Esophagus (tissue), 2 donors: ENCODE results near the gene RBM26. TPM values are rescaled to one million over a fixed set of nuclear protein-coding genes. Genes with fewer than 3 reads are reported as not detected.
A peak's percentile ranks its signal among the peaks of the same experiment; 100 is the strongest.

ENCODE experiments used
- H3K27ac ChIP-seq, 2 donors: one replicate each; pipeline ENCODE4 v1.5.1; 2013; ENCODE audit warnings: low read depth in 2 of 2, mild to moderate bottlenecking in 2 of 2, inconsistent platforms in 1 of 2, low read length in 1 of 2, moderate library complexity in 1 of 2
- H3K27me3 ChIP-seq, 2 donors: one replicate each; pipeline ENCODE4 v1.6.1; 2013; ENCODE audit warnings: low read length in 2 of 2, control low read depth in 1 of 2, mild to moderate bottlenecking in 1 of 2; ENCODE audit not compliant: insufficient read depth in 2 of 2, control insufficient read depth in 1 of 2
- H3K36me3 ChIP-seq, 2 donors: one replicate each; pipeline ENCODE4 v1.6.1; 2013; ENCODE audit warnings: low read length in 1 of 2; ENCODE audit not compliant: control insufficient read depth in 2 of 2, insufficient read depth in 2 of 2
- H3K4me1 ChIP-seq, 2 donors: one replicate each; pipeline ENCODE4 v1.6.1; 2013; ENCODE audit warnings: low read length in 1 of 2; ENCODE audit not compliant: control insufficient read depth in 2 of 2, insufficient read depth in 2 of 2
- H3K4me3 ChIP-seq, 2 donors: one replicate each; pipeline ENCODE4 v1.5.1; 2013; ENCODE audit warnings: low read length in 2 of 2, mild to moderate bottlenecking in 2 of 2, low read depth in 1 of 2, moderate library complexity in 1 of 2
- H3K9me3 ChIP-seq, 2 donors: one replicate each; pipeline ENCODE4 v1.6.1; 2013; ENCODE audit warnings: mild to moderate bottlenecking in 2 of 2, low read depth in 1 of 2, low read length in 1 of 2, moderate library complexity in 1 of 2; ENCODE audit not compliant: control insufficient read depth in 2 of 2, insufficient read depth in 1 of 2
- WGBS, 2 donors: extraction: QIAGEN DNeasy Blood & Tissue Kit; methylation state at CpG; one replicate each; pipeline ENCODE4 v1.1.7; 2013; 5-methylcytosine and 5-hydroxymethylcytosine counted together
- polyA plus RNA-seq, 2 donors: library from polyadenylated mRNA; stranded (reverse); fragments of 200-250 nt; gene quantifications; one replicate each; pipeline ENCODE4 v1.2.3, GENCODE V29; 2013
- donor health status: healthy with polysubstance abuse.
- donor health status: Bipolar disorder and iron deficiency.

RBM26 gene
- polyA plus RNA-seq, 2 donors, result 11.1 to 24.3 TPM

DNA sequence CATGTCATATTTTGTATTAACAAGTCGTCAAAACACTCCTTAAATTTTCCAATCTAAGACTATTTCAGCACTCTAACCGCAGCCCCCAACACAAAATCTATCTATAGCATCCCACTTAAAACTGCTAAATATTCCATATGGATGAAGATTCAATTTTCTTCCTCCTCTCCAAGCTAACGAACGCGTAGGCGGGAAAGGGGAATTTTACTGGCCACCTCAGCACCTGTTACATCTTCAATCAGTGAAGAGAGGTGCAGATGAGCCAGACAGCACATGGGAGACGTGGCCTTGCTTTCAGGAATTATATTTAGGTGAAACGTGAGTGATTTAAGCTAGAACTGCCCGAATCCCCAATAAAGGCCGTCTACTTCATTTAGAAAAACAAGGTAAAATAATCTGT, 1.1 kb downstream of the RBM26 start:
- Histone ChIP-seq H3K27ac (no peak overlapping the region), H3K4me3 (peak overlapping the region; percentile 73 to 98), H3K36me3 (no peaks in the 10 kb centered on the region), H3K4me1 (no peaks in the 10 kb centered on the region), H3K27me3 (no peaks in the 10 kb centered on the region), H3K9me3 (no peaks in the 10 kb centered on the region)
- WGBS, 2 donors, result 1% methylated on average over 10 of the region's 10 CpGs

DNA sequence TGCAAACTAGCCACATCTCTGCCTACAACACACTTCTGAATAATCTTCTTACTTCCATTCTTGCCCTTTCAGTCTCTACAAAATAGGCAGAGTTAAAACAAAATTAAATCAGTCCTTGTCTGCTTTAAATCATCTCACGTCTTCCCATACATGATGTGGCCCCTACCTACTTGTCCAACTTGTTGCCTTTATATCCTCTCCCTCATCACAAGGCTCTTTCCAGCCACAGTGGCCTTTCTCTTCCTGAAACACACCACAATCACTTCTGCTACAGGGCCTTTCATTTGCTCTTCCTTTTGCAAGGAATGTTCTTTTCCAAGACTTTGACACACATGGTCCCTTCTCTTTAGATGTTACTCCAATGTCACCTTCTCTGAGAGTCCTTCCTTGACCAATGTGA, 1.7 kb downstream of the RBM26 start:
- Histone ChIP-seq H3K27me3 (no peaks in the 10 kb centered on the region), H3K4me1 (no peaks in the 10 kb centered on the region), H3K36me3 (no peaks in the 10 kb centered on the region), H3K4me3 (peak overlapping the region in 1 of 2 donors; percentile 98), H3K27ac (no peak overlapping the region), H3K9me3 (no peaks in the 10 kb centered on the region)
- WGBS, 2 donors, result 14 to 16% methylated on average over 1 of the region's 1 CpG

DNA sequence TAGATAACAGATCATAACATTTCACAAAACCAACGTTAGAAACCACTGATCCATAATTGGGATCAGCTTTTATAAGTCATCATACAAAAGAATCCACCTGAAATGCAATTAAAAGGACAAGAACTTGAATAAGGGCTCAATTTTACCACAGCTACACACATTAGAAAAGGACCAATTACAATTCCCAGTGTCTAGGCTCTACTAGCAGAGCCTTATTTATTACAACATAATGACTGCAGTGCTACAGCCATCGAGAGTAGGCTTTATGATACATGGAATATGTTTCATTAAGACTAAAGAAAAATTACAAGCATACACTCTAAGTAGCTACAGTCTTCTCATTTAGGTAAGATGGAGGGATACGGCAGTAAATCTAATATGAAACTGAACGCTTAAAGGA, 2.9 kb downstream of the RBM26 start:
- no peaks in the 10 kb centered on the region for H3K27me3 ChIP-seq
- no peaks in the 10 kb centered on the region for H3K4me1 ChIP-seq
- H3K9me3 ChIP-seq, result no peaks in the 10 kb centered on the region
- H3K36me3 ChIP-seq, result no peaks in the 10 kb centered on the region
- WGBS, 2 donors, result 45 to 51% methylated on average over 4 of the region's 4 CpGs
- H3K27ac ChIP-seq, result no peak overlapping the region
- no peak overlapping the region for H3K4me3 ChIP-seq

DNA sequence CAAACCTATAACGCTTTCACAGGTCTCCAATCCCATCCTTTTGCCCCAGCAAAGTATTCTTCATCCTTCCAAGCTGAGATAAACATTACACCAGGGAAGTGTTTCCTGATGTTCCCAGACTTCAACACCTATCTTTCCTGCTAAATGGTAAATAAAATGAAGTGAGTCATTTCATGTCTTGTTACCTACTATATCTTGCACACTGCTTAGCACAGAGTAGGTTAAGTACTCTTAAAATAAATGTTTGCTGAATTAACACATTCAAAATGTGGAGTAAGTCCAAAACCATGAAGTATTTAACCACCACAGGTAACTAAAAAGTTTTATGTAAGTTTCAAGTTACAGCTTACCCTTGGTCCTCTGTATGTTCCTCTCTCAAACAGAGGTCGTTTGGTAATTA, 3.4 kb downstream of the RBM26 start:
- no peaks in the 10 kb centered on the region for H3K4me1 ChIP-seq
- no peak overlapping the region for H3K27ac ChIP-seq
- no peaks in the 10 kb centered on the region for H3K9me3 ChIP-seq
- WGBS, 2 donors, result 48 to 52% methylated on average over 2 of the region's 2 CpGs
- no peaks in the 10 kb centered on the region for H3K27me3 ChIP-seq
- H3K4me3 ChIP-seq, result no peak overlapping the region
- H3K36me3 ChIP-seq, result no peaks in the 10 kb centered on the region

DNA sequence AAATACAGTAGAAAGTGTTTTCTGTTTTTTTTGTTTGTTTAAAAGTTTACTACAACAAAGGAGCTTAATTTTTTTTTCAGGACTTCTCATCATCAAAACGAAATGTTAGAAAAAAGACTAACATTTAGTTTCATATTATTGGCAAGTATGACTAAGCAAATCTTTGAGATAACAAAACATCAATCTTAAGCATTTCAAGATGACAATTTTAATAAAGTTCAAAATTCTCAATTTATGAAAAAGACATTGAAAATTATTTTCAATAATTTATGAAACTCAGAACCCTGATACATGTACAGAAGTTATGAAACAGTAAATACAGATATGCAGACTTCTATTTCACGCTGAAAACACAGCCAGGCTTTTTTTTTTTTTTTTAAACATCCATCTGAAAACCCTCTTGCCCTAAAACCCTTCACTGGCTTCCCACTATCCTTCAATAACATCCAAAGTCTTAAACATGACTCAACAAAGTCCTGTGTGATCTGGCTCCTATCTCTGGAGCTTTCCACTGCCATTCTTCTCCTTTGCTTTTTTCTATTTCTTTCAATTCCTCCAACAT, 3.9 kb downstream of the RBM26 start:
- H3K27me3 ChIP-seq, result no peaks in the 10 kb centered on the region
- H3K27ac ChIP-seq, result no peak overlapping the region
- 45 to 46% methylated on average over 2 of the region's 2 CpGs for WGBS, 2 donors
- H3K9me3 ChIP-seq, result no peaks in the 10 kb centered on the region
- no peak overlapping the region for H3K4me3 ChIP-seq
- H3K36me3 ChIP-seq, result no peaks in the 10 kb centered on the region
- no peaks in the 10 kb centered on the region for H3K4me1 ChIP-seq

DNA sequence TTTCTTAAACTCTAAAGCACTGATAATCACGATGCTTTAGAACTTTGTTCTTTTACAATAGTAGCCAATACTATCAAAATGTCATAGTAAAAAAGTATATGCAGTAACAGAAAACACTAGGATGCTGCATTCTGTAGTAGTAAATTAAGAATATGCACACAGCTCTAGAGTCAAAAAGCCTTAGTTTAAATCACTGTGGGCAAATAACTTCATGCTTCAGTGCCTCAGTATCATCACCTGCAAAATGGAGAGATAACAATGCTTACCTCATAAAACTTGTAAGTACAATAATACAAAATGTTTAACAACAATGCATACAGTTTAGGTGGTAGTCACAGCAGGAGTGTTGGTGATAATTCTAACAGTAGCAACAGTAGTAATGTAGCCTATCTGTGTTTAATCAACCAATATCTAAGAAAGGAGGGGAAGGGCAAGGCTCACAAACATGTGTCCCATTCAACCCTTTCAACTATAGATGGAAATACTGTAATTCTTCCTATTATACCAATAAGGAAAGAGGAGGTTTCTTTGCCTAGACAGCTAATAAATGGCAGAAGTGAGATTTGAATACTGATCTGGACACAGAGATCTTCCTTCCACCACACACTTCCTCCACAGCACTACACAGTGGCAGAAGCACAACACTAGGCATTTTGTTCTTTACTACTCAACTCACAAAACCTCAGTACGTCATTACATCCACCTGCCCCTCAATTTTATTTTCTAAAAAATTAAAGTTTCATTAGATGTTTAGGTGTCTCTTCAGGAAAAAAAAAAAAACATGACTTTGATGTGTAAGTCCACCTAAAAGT, 4.6 kb downstream of the RBM26 start:
- WGBS, 2 donors, result 56 to 62% methylated on average over 2 of the region's 2 CpGs
- Histone ChIP-seq H3K9me3 (peaks cover 0 to 3% of the 10 kb centered on the region in 2 donors), H3K27ac (no peak overlapping the region), H3K4me3 (no peak overlapping the region), H3K4me1 (no peaks in the 10 kb centered on the region), H3K27me3 (no peaks in the 10 kb centered on the region), H3K36me3 (no peaks in the 10 kb centered on the region)

DNA sequence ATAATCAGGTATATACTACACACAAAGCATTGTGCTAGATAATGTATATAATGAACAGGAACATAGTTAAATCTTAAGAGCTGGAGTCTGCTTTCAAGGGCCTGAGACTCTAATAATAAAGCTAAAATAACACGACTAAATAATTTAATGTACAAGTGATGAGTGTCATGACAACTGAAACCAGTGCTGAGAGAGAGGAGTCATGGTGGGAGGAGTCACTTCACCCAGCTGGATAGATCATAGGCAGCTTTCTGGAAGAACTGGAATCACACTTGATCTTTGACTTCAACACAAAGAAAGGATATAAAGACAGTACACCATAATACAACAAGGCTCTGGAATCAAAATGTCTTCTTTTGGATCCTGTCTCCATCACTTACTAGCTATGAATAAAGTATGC, 7.1 kb downstream of the RBM26 start:
- Histone ChIP-seq H3K9me3 (peaks cover 0 to 3% of the 10 kb centered on the region in 2 donors), H3K27ac (no peak overlapping the region), H3K4me1 (no peaks in the 10 kb centered on the region), H3K36me3 (peaks cover 0 to 2% of the 10 kb centered on the region in 2 donors), H3K27me3 (no peaks in the 10 kb centered on the region), H3K4me3 (no peak overlapping the region)
- 59 to 66% methylated on average over 1 of the region's 1 CpG for WGBS, 2 donors

DNA sequence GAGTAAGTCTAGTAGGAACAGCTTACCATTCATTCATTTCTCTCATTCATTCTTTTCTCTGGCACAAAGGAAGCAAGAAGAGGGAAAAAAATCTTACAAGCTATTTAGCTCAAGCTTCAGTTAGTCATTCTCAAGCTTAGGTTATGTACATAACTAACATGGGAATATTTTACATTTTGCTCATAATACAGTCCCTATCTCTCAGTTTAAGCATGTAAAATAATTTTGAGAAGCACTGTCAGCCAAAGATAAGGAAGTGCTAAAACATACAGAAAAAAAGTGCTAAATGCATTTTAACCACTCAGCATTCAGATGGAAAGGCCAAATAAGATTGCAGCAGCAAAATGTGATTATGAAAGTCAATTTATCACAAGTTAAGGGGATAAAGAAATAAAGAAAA, 7.9 kb downstream of the RBM26 start:
- Histone ChIP-seq H3K27me3 (no peaks in the 10 kb centered on the region), H3K27ac (no peak overlapping the region), H3K36me3 (peaks cover 0 to 3% of the 10 kb centered on the region in 2 donors), H3K4me3 (no peak overlapping the region), H3K4me1 (no peaks in the 10 kb centered on the region), H3K9me3 (peaks cover 0 to 3% of the 10 kb centered on the region in 2 donors)

DNA sequence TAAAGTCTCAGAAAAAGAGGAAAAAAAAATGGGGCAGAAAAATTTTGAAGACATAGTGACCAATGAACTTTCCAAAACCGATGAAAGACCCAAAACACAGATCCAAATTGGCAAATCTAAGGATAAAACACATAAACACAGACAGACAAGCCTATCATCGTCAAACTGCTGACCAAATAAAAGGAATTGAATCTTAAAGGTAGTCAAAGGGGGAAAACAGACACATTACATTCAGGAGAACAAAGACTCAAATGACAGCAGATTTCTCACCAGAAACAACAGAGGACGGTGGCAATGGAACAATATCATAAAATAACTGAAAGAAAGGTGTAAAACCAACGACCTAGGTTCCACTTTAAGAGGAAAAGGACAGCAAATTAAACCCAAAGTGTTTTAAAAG, 10.2 kb downstream of the RBM26 start:
- 92 to 93% methylated on average over 4 of the region's 4 CpGs for WGBS, 2 donors
- Histone ChIP-seq H3K27ac (no peak overlapping the region), H3K4me3 (no peak overlapping the region), H3K4me1 (no peaks in the 10 kb centered on the region), H3K27me3 (no peaks in the 10 kb centered on the region), H3K9me3 (peaks cover 0 to 3% of the 10 kb centered on the region in 2 donors), H3K36me3 (peaks cover 0 to 3% of the 10 kb centered on the region in 2 donors)
